HG03354 (cell line): ENCODE results near the gene C1orf56.

Experiments used
- ATAC-seq: cut with Tn5 transposase; IDR thresholded peaks from one replicate; pipeline ENCODE4 v1.9.1; 2021; ENCODE audit warnings: mild to moderate bottlenecking; ENCODE audit not compliant: unreplicated experiment, poor library complexity, severe bottlenecking

C1orf56 gene

GRCh38 chr1:151047591-151047924 lies at the start of gene C1orf56:
TSS of gene C1orf56 (plus strand) at chr1:151047751. CDS start at chr1:151047848, 97 bp downstream.
- ATAC-seq: peak; percentile 49

GRCh38 chr1:150997949-150998348 lies 49.6 kb upstream of the C1orf56 start:
- ATAC-seq: no peak

- ATAC-seq: no peak
These were observed 48.4 kb upstream of the C1orf56 start for GRCh38 chr1:150999051-150999674.

- no peak for ATAC-seq
These were observed 47.6 kb upstream of the C1orf56 start for GRCh38 chr1:150999926-151000325.

- no peak for ATAC-seq
These were observed 47.1 kb upstream of the C1orf56 start for GRCh38 chr1:151000408-151000807.

- ATAC-seq: no peak
These were observed 45.9 kb upstream of the C1orf56 start for GRCh38 chr1:151001602-151002001.

GRCh38 chr1:151002051-151002450 lies 45.5 kb upstream of the C1orf56 start:
- ATAC-seq: no peak

GRCh38 chr1:151002611-151003010 lies 44.9 kb upstream of the C1orf56 start:
- no peak for ATAC-seq

GRCh38 chr1:151003180-151003579 lies 44.4 kb upstream of the C1orf56 start:
- no peak for ATAC-seq

GRCh38 chr1:151005729-151006319 lies 41.7 kb upstream of the C1orf56 start:
- no peak for ATAC-seq

GRCh38 chr1:151006327-151007052 lies 41.1 kb upstream of the C1orf56 start, which contains the start of gene MINDY1:
TSS of gene MINDY1 (minus strand) at chr1:151006902. CDS start at chr1:151002617, 4,285 bp downstream.
- no peak for ATAC-seq

GRCh38 chr1:151007853-151008243 lies 39.7 kb upstream of the C1orf56 start:
- peak; percentile 1 for ATAC-seq

- ATAC-seq: peak; percentile 73
These were observed 39.0 kb upstream of the C1orf56 start, which contains the start of gene PRUNE1 for GRCh38 chr1:151008244-151009205. TSS of gene PRUNE1 (plus strand) at chr1:151008449. CDS start at chr1:151008633, 184 bp downstream.

- no peak for ATAC-seq
These were observed 38.4 kb upstream of the C1orf56 start for GRCh38 chr1:151009206-151009587.

GRCh38 chr1:151009674-151010345 lies 37.7 kb upstream of the C1orf56 start:
- no peak for ATAC-seq

GRCh38 chr1:151010346-151010726 lies 37.2 kb upstream of the C1orf56 start:
- ATAC-seq: no peak

- ATAC-seq: no peak
These were observed 36.2 kb upstream of the C1orf56 start for GRCh38 chr1:151011154-151011850.

- ATAC-seq: no peak
These were observed 34.7 kb upstream of the C1orf56 start for GRCh38 chr1:151012684-151013471.
